Fibroblast of villous mesenchyme (primary cell): ENCODE data around the gene WWC1. TPM values are rescaled to one million over a fixed set of nuclear protein-coding genes. Genes with fewer than 3 reads are reported as not detected.

ENCODE experiments used
- DNase-seq: peaks from one replicate; pipeline ENCODE4 v3.0.0-alpha.2; 2010; ENCODE audit warnings: low read depth
- H3K4me3 ChIP-seq: 2 replicates; pipeline ENCODE4 v1.5.1; 2011; ENCODE audit warnings: low read depth, mild to moderate bottlenecking, low read length
- total RNA-seq: library from RNA; depleted of rRNA; stranded (reverse); fragments of >200 nt; gene quantifications from 2 replicates; pipeline ENCODE4 v1.2.3, GENCODE V29; 2012
- TF ChIP-seq, protein P1 (sequence below): IDR thresholded peaks from 2 replicates; pipeline ENCODE4 v1.5.1; 2012; ENCODE audit warnings: low read depth, mild to moderate bottlenecking, low read length; ENCODE audit not compliant: insufficient read depth

WWC1 gene
- total RNA-seq, 1 donor: 2.2 TPM

DNA sequence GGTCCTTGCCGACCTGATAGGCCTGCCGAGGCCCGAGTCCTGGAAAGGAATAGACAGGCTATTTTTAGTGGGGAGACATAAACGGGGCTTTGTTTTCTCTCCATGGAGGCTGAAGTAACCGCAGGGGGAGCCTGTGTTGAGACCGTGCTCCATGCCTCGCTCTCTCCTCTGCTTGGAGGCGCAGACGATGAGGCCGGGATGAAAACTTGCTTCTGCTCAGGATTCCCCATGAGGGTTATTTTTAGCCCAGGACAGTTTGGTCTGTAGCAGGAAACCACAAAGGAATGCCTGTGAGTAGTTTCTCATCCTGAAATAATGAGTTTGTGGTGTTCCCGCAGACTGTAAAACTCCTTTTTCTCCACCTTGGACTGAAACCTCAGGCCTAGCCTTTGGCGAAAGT, 112.9 kb downstream of the WWC1 start:
- DNase-seq: peak; percentile 92
- no peak overlapping the region for H3K4me3 ChIP-seq
- TF ChIP-seq, protein P1, sequence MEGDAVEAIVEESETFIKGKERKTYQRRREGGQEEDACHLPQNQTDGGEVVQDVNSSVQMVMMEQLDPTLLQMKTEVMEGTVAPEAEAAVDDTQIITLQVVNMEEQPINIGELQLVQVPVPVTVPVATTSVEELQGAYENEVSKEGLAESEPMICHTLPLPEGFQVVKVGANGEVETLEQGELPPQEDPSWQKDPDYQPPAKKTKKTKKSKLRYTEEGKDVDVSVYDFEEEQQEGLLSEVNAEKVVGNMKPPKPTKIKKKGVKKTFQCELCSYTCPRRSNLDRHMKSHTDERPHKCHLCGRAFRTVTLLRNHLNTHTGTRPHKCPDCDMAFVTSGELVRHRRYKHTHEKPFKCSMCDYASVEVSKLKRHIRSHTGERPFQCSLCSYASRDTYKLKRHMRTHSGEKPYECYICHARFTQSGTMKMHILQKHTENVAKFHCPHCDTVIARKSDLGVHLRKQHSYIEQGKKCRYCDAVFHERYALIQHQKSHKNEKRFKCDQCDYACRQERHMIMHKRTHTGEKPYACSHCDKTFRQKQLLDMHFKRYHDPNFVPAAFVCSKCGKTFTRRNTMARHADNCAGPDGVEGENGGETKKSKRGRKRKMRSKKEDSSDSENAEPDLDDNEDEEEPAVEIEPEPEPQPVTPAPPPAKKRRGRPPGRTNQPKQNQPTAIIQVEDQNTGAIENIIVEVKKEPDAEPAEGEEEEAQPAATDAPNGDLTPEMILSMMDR: no peak

DNA sequence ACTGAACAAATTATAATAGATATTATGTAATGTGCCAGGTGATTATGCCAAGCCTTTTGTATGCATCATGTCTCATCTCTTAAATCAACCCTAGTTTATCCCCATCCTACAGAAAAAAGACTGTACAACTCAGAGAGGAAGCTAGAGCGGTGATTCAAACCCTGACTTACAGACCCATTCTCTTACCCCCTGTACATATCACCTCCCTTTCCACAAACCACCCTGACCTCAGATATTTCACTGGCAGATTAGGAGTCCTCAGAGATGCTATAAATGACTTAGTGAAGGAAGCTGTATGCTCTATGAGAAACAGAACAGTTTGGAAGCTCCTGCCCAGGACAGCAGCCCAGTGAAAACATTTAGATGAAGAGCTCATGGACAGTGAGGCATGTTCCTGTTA, 115.8 kb downstream of the WWC1 start:
- DNase-seq: peak; percentile 43
- TF ChIP-seq, protein P1: no peak
- H3K4me3 ChIP-seq: no peak overlapping the region

DNA sequence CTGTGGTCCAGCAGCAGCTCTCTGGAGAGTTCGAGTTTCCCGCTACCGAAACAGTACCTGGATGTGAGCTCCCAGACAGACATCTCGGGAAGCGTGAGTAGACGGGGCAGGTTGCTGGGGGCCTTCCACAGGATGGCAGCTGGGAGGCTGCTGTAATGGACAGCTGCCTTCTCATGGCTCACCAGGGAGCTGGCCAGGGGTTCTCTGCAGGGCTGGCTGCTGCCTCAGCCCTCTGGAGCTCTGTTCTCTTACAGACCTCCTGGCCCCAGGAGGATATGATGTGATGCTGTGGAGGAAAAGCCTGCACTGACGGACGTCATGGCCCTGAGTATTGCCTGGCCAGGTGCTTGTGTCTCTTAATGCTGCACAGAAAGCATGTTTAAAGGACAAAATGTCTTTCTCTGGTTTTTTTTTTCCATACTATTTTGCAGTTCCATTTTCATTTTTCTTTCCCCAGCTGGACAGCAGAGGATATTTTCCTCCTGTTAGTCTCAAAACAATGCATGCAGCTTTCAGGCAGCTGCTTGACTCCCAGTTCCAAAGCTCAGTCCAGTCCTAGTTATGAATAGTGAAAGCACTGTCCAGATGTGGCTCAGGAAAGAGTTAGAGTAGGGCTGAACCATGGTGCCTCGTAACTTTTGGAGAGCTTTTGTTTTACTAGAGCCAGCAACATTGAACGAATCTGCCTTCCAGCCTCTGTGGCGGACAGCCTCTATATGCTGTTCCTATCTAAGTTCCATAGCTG, 117.3 kb downstream of the WWC1 start:
- peak overlapping the region; percentile 13 for H3K4me3 ChIP-seq
- peak; percentile 62 for DNase-seq
- TF ChIP-seq, protein P1: no peak

DNA sequence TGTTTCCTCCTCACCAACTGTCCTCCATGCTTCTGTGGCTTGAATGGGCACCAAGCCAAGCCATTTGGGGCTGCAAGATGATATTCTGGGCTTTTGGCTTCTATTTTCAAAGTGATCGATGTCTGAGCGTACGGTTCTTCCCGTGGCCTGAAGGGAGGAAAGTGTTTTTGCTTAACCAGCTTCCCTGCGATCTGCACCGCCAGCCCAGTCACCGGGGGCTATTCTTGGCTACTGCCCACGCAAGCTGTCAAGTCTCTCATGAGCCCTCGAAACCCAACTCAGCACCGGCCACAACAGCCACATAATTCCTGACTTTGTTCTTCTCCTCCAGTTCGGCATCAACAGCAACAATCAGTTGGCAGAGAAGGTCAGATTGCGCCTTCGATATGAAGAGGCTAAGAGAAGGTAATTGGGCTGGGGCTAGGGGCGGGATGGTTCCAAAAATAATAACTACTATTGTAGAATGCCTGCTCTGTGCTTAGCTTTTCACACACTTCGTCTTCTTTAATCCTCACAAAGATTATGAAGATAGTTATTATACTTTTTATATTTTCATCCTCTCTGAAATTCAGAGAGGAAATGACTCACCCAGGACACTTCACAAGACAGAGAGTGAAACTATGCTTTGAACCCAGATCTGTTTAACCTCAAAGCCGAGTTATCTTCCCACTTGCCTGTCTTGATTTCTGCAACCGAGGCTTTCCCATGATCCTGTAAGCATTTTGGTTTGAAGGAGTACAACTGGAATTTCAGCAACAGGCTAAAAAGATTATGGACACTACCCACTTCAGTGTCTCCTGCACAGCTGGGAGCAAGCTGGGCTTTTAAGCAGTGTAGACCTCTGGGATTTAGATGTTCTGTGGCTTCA, 118.4 kb downstream of the WWC1 start:
- peak overlapping the region; percentile 13 for H3K4me3 ChIP-seq
- TF ChIP-seq, protein P1: no peak
- peak; percentile 98 for DNase-seq

DNA sequence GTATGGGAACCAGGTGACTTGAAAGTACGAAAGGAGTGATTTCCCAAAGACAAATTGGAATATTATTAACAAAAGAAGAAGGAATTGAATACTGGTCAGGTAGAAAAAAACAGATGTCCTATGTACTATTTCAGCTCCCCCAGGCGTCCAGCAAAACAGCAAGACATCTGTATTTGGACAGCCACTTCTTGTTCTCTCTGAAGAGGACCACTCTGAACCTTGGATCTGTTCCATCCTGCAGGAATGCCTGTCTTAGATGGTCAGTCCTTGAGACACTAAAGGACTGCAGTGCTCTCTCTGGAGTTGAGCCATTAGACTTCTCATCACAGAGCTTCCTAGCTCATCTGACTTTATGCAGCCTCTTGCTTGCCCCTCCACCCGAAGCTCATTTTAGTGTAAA, 120.4 kb downstream of the WWC1 start:
- TF ChIP-seq, protein P1: no peak
- H3K4me3 ChIP-seq: no peak overlapping the region
- DNase-seq: no peak

DNA sequence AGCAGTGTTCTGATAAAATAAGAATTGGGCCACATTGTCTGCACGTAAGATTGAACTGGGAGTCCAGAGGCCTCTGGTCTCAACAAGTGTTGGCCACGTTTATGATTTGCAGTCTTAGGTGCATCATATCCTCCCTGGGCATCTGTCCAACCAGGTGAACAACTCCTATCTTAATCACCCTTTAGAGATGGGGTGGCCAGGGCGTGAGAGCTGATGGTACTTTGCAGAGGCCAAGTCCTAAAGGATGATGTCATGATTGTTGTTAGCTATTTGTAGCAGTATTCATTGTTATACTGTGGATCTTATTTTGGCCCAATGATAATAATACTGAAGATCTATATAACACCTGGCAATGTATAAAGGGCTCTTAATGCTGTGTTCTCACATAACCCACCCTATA, 121.6 kb downstream of the WWC1 start:
- TF ChIP-seq, protein P1: no peak

More for the DNA sequence above, 121.6 kb downstream of the WWC1 start:
- DNase-seq: no peak
- no peak overlapping the region for H3K4me3 ChIP-seq
